Measurements from ENCODE around the gene CLIC3.

GRCh38 chr9:136971746-136972145, 24.6 kb downstream of the CLIC3 start:
- no peak for TF ChIP-seq CTCF (IDR thresholded peaks at IDR 0.05)
- no peak for TF ChIP-seq POLR2A (IDR thresholded peaks at IDR 0.05)
